ENCODE measurements around the gene PPP4R3A.

The PPP4R3A gene

DNA sequence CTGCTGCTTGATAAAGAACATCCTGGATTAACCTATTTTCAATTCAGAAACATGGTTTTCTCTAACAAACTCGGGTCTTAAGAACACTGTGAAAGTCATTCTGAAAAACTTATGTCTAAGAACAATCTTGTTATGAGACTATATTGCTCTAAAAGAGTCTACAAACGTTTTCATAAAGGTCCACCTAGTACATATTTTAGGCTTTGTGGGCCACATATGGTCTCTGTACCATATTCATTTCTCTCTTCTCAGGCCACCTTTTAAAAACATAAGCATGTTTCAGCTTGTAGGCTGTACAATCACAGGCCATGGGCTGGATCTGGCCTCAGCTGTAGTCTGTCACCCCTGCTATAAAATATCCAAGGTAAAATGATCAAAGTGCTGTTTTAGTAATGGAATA is 39.9 kb downstream of the PPP4R3A start:
- TF ChIP-seq, protein P1, sequence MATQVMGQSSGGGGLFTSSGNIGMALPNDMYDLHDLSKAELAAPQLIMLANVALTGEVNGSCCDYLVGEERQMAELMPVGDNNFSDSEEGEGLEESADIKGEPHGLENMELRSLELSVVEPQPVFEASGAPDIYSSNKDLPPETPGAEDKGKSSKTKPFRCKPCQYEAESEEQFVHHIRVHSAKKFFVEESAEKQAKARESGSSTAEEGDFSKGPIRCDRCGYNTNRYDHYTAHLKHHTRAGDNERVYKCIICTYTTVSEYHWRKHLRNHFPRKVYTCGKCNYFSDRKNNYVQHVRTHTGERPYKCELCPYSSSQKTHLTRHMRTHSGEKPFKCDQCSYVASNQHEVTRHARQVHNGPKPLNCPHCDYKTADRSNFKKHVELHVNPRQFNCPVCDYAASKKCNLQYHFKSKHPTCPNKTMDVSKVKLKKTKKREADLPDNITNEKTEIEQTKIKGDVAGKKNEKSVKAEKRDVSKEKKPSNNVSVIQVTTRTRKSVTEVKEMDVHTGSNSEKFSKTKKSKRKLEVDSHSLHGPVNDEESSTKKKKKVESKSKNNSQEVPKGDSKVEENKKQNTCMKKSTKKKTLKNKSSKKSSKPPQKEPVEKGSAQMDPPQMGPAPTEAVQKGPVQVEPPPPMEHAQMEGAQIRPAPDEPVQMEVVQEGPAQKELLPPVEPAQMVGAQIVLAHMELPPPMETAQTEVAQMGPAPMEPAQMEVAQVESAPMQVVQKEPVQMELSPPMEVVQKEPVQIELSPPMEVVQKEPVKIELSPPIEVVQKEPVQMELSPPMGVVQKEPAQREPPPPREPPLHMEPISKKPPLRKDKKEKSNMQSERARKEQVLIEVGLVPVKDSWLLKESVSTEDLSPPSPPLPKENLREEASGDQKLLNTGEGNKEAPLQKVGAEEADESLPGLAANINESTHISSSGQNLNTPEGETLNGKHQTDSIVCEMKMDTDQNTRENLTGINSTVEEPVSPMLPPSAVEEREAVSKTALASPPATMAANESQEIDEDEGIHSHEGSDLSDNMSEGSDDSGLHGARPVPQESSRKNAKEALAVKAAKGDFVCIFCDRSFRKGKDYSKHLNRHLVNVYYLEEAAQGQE (IDR thresholded peaks at IDR 0.05; ENCODE audit: low read depth), result no peak
- TF ChIP-seq FOXM1 (IDR thresholded peaks at IDR 0.05; ENCODE audit: borderline replicate concordance, low read depth), result no peak
- TF ChIP-seq, protein P2, sequence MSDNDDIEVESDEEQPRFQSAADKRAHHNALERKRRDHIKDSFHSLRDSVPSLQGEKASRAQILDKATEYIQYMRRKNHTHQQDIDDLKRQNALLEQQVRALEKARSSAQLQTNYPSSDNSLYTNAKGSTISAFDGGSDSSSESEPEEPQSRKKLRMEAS (IDR thresholded peaks at IDR 0.05), result no peak
- no peak for TF ChIP-seq USF1 (IDR thresholded peaks at IDR 0.05)
- no peak for TF ChIP-seq RAD21 (IDR thresholded peaks at IDR 0.05; ENCODE audit: low read depth)
- TF ChIP-seq EGR1 (IDR thresholded peaks at IDR 0.05), result no peak
- no peak for TF ChIP-seq YY1 (IDR thresholded peaks at IDR 0.05; ENCODE audit: low read depth)
- TF ChIP-seq TCF12 (IDR thresholded peaks at IDR 0.05; ENCODE audit: low read depth), result no peak
- TF ChIP-seq CREB1 (IDR thresholded peaks at IDR 0.05; ENCODE audit: low read depth), result no peak
- TF ChIP-seq EP300 (IDR thresholded peaks at IDR 0.05; ENCODE audit: borderline replicate concordance), result no peak
- no peak for TF ChIP-seq TAF1 (IDR thresholded peaks at IDR 0.05; ENCODE audit: low read depth)
- no peak for TF ChIP-seq NFIC (IDR thresholded peaks at IDR 0.05)
- no peak for TF ChIP-seq CEBPB (IDR thresholded peaks at IDR 0.05)
- no peak for TF ChIP-seq TEAD4 (IDR thresholded peaks at IDR 0.05)
- TF ChIP-seq ZBTB7A (IDR thresholded peaks at IDR 0.05; ENCODE audit: low read depth), result no peak

GRCh38 chr14:91466192-91466591 is 43.9 kb downstream of the PPP4R3A start:
- no peak for TF ChIP-seq CREB1 (IDR thresholded peaks at IDR 0.05; ENCODE audit: low read depth)
- TF ChIP-seq TEAD4 (IDR thresholded peaks at IDR 0.05), result no peak
- TF ChIP-seq, protein P1 (IDR thresholded peaks at IDR 0.05; ENCODE audit: low read depth), result no peak
- TF ChIP-seq CEBPB (IDR thresholded peaks at IDR 0.05), result no peak
- no peak for TF ChIP-seq TCF12 (IDR thresholded peaks at IDR 0.05; ENCODE audit: low read depth)
- TF ChIP-seq EP300 (IDR thresholded peaks at IDR 0.05; ENCODE audit: borderline replicate concordance), result no peak
- no peak for TF ChIP-seq TAF1 (IDR thresholded peaks at IDR 0.05; ENCODE audit: low read depth)
- TF ChIP-seq NFIC (IDR thresholded peaks at IDR 0.05), result no peak
- no peak for TF ChIP-seq USF1 (IDR thresholded peaks at IDR 0.05)
- TF ChIP-seq FOXM1 (IDR thresholded peaks at IDR 0.05; ENCODE audit: borderline replicate concordance, low read depth), result no peak
- TF ChIP-seq ZBTB7A (IDR thresholded peaks at IDR 0.05; ENCODE audit: low read depth), result no peak

GRCh38 chr14:91464615-91465205 is 45.4 kb downstream of the PPP4R3A start:
- TF ChIP-seq, protein P1 (IDR thresholded peaks at IDR 0.05; ENCODE audit: low read depth), result no peak
- TF ChIP-seq YY1 (IDR thresholded peaks at IDR 0.05; ENCODE audit: low read depth), result no peak
- TF ChIP-seq EP300 (IDR thresholded peaks at IDR 0.05; ENCODE audit: borderline replicate concordance), result no peak
- TF ChIP-seq TCF12 (IDR thresholded peaks at IDR 0.05; ENCODE audit: low read depth), result no peak
- TF ChIP-seq USF1 (IDR thresholded peaks at IDR 0.05), result no peak
- TF ChIP-seq CEBPB (IDR thresholded peaks at IDR 0.05), result no peak
- TF ChIP-seq TEAD4 (IDR thresholded peaks at IDR 0.05), result no peak
- TF ChIP-seq, protein P2 (IDR thresholded peaks at IDR 0.05), result no peak
- TF ChIP-seq FOXM1 (IDR thresholded peaks at IDR 0.05; ENCODE audit: borderline replicate concordance, low read depth), result no peak
- no peak for TF ChIP-seq EGR1 (IDR thresholded peaks at IDR 0.05)
- no peak for TF ChIP-seq NFIC (IDR thresholded peaks at IDR 0.05)
- TF ChIP-seq CREB1 (IDR thresholded peaks at IDR 0.05; ENCODE audit: low read depth), result no peak
- no peak for TF ChIP-seq TAF1 (IDR thresholded peaks at IDR 0.05; ENCODE audit: low read depth)
- no peak for TF ChIP-seq ZBTB7A (IDR thresholded peaks at IDR 0.05; ENCODE audit: low read depth)
- no peak for TF ChIP-seq RAD21 (IDR thresholded peaks at IDR 0.05; ENCODE audit: low read depth)

GRCh38 chr14:91458612-91459011 is 51.5 kb downstream of the PPP4R3A start:
- TF ChIP-seq, protein P2 (IDR thresholded peaks at IDR 0.05), result no peak
- TF ChIP-seq USF1 (IDR thresholded peaks at IDR 0.05), result no peak
- no peak for TF ChIP-seq TCF12 (IDR thresholded peaks at IDR 0.05; ENCODE audit: low read depth)
